ENCODE measurements around the gene INPP5D.

Gene INPP5D

GRCh38 chr2:233081232-233081730 is 21.1 kb downstream of the INPP5D start:
- Histone ChIP-seq H3K4me2 (peak overlapping the region; percentile 85 to 98 (median 92)), H3K27ac (peak overlapping the region; percentile 88 to 98 (median 95)), H3K27me3 (no peaks in the 10 kb centered on the region), H3K9me3 (replicated peaks in 1 of 11) (0 out of 22 replicates have a peak, but pooled peaks cover 0 to 3% (median 0%) of the 10 kb centered on the region in 11 experiments), H3K4me3 (peak overlapping the region in 7 of 10 experiments; percentile 2 to 63 (median 12); a peak in 7 of 20 replicates), H3K9ac (peak overlapping the region; percentile 79 to 88 (median 84)), H4K20me1 (peaks cover 0 to 9% (median 0%) of the 10 kb centered on the region in 11 experiments; a peak in 5 of 22 replicates), H3K4me1 (peaks cover 97 to 100% (median 100%) of the 10 kb centered on the region in 10 experiments), H3K36me3 (peaks cover 19 to 87% (median 45%) of the 10 kb centered on the region in 11 experiments)
- no peak; a peak in 1 of 22 replicates for TF ChIP-seq Cebpa-rat (IDR thresholded peaks at IDR 0.05)

GRCh38 chr2:233081731-233082221 is 21.6 kb downstream of the INPP5D start:
- peak overlapping the region; percentile 79 to 88 (median 84); a peak in 21 of 22 replicates for H3K9ac ChIP-seq
- TF ChIP-seq Cebpa-rat (IDR thresholded peaks at IDR 0.05), result no peak
- H3K4me2 ChIP-seq, result peak overlapping the region; percentile 85 to 98 (median 92)
- 0 out of 22 replicates have a peak, but pooled peaks cover 0 to 3% (median 0%) of the 10 kb centered on the region in 11 experiments for H3K9me3 ChIP-seq (replicated peaks in 1 of 11)
- no peaks in the 10 kb centered on the region for H3K27me3 ChIP-seq
- H3K4me1 ChIP-seq, result peaks cover 92 to 100% (median 100%) of the 10 kb centered on the region in 10 experiments
- H3K36me3 ChIP-seq, result peaks cover 21 to 87% (median 50%) of the 10 kb centered on the region in 11 experiments
- peaks cover 0 to 9% (median 0%) of the 10 kb centered on the region in 11 experiments; a peak in 5 of 22 replicates for H4K20me1 ChIP-seq
- H3K27ac ChIP-seq, result peak overlapping the region; percentile 88 to 98 (median 95); a peak in 21 of 22 replicates
- H3K4me3 ChIP-seq, result peak overlapping the region in 8 of 10 experiments; percentile 2 to 63 (median 10); a peak in 8 of 20 replicates

- 0 out of 22 replicates have a peak, but pooled peaks cover 0 to 3% (median 0%) of the 10 kb centered on the region in 11 experiments for H3K9me3 ChIP-seq (replicated peaks in 1 of 11)
- H4K20me1 ChIP-seq, result peaks cover 0 to 9% (median 0%) of the 10 kb centered on the region in 11 experiments; a peak in 5 of 22 replicates
- no peak for TF ChIP-seq Cebpa-rat (IDR thresholded peaks at IDR 0.05)
- H3K36me3 ChIP-seq, result peaks cover 24 to 91% (median 55%) of the 10 kb centered on the region in 11 experiments
- peak overlapping the region in 7 of 10 experiments; percentile 9 to 63 (median 14); a peak in 6 of 20 replicates for H3K4me3 ChIP-seq
- H3K27me3 ChIP-seq, result no peaks in the 10 kb centered on the region
- peak overlapping the region; percentile 79 to 88 (median 84) for H3K9ac ChIP-seq
- peak overlapping the region; percentile 88 to 98 (median 95) for H3K27ac ChIP-seq
- H3K4me1 ChIP-seq, result peaks cover 86 to 100% (median 100%) of the 10 kb centered on the region in 10 experiments
- peak overlapping the region; percentile 85 to 98 (median 92) for H3K4me2 ChIP-seq
Observed at GRCh38 chr2:233082222-233082930, 22.2 kb downstream of the INPP5D start.

GRCh38 chr2:233082931-233083755 is 23.0 kb downstream of the INPP5D start:
- H3K4me1 ChIP-seq, result peaks cover 78 to 100% (median 100%) of the 10 kb centered on the region in 10 experiments
- peak overlapping the region; percentile 88 to 98 (median 95) for H3K27ac ChIP-seq

GRCh38 chr2:233083782-233084181 is 23.6 kb downstream of the INPP5D start:
- no peaks in the 10 kb centered on the region for H3K27me3 ChIP-seq
- no peaks in the 10 kb centered on the region for H3K9me3 ChIP-seq (replicated peaks in 1 of 11)
- TF ChIP-seq Cebpa-rat (IDR thresholded peaks at IDR 0.05), result no peak
- H3K27ac ChIP-seq, result peak overlapping the region; percentile 88 to 98 (median 95)
- peak overlapping the region; percentile 79 to 88 (median 84) for H3K9ac ChIP-seq
- peak overlapping the region in 9 of 10 experiments; percentile 19 to 63 (median 44); a peak in 17 of 20 replicates for H3K4me3 ChIP-seq
- H4K20me1 ChIP-seq, result peaks cover 0 to 9% (median 0%) of the 10 kb centered on the region in 11 experiments; a peak in 4 of 22 replicates
- peaks cover 31 to 94% (median 61%) of the 10 kb centered on the region in 11 experiments for H3K36me3 ChIP-seq
- H3K4me2 ChIP-seq, result peak overlapping the region; percentile 85 to 98 (median 92)
- H3K4me1 ChIP-seq, result peaks cover 72 to 100% (median 100%) of the 10 kb centered on the region in 10 experiments

More at GRCh38 chr2:233082931-233083755, 23.0 kb downstream of the INPP5D start:
- Histone ChIP-seq H3K27me3 (no peaks in the 10 kb centered on the region), H3K4me3 (peak overlapping the region in 9 of 10 experiments; percentile 7 to 63 (median 44); a peak in 12 of 20 replicates), H3K4me2 (peak overlapping the region; percentile 85 to 98 (median 92)), H3K36me3 (peaks cover 29 to 94% (median 59%) of the 10 kb centered on the region in 11 experiments), H3K9ac (peak overlapping the region; percentile 79 to 88 (median 84)), H4K20me1 (peaks cover 0 to 9% (median 0%) of the 10 kb centered on the region in 11 experiments; a peak in 5 of 22 replicates), H3K9me3 (replicated peaks in 1 of 11) (0 out of 22 replicates have a peak, but pooled peaks cover 0 to 3% (median 0%) of the 10 kb centered on the region in 11 experiments)
- TF ChIP-seq Cebpa-rat (IDR thresholded peaks at IDR 0.05), result no peak

- peak overlapping the region; percentile 79 to 88 (median 84) for H3K9ac ChIP-seq
- peaks cover 38 to 94% (median 63%) of the 10 kb centered on the region in 11 experiments for H3K36me3 ChIP-seq
- peak overlapping the region; percentile 85 to 98 (median 92) for H3K4me2 ChIP-seq
- peak overlapping the region in 9 of 10 experiments; percentile 19 to 63 (median 44); a peak in 16 of 20 replicates for H3K4me3 ChIP-seq
- no peaks in the 10 kb centered on the region for H3K9me3 ChIP-seq (replicated peaks in 1 of 11)
- H3K4me1 ChIP-seq, result peaks cover 65 to 100% (median 97%) of the 10 kb centered on the region in 10 experiments
- TF ChIP-seq Cebpa-rat (IDR thresholded peaks at IDR 0.05), result peak; percentile 89 to 99 (median 97); a peak in 21 of 22 replicates
- peak overlapping the region; percentile 88 to 98 (median 95) for H3K27ac ChIP-seq
- H4K20me1 ChIP-seq, result peaks cover 0 to 9% (median 0%) of the 10 kb centered on the region in 11 experiments; a peak in 4 of 22 replicates
- H3K27me3 ChIP-seq, result no peaks in the 10 kb centered on the region
Observed at GRCh38 chr2:233084488-233084887, 24.3 kb downstream of the INPP5D start.

GRCh38 chr2:233085037-233085838 is 25.1 kb downstream of the INPP5D start:
- Histone ChIP-seq H3K36me3 (peaks cover 43 to 94% (median 63%) of the 10 kb centered on the region in 11 experiments), H3K27me3 (no peaks in the 10 kb centered on the region), H4K20me1 (peaks cover 0 to 9% (median 0%) of the 10 kb centered on the region in 11 experiments; a peak in 4 of 22 replicates), H3K27ac (peak overlapping the region; percentile 88 to 98 (median 95)), H3K9me3 (replicated peaks in 1 of 11) (no peaks in the 10 kb centered on the region), H3K4me3 (peak overlapping the region in 6 of 10 experiments; percentile 36 to 63 (median 46); a peak in 4 of 20 replicates), H3K4me1 (peaks cover 57 to 100% (median 94%) of the 10 kb centered on the region in 10 experiments), H3K4me2 (peak overlapping the region; percentile 85 to 98 (median 92)), H3K9ac (peak overlapping the region; percentile 79 to 88 (median 84))
- TF ChIP-seq Cebpa-rat (IDR thresholded peaks at IDR 0.05), result no peak

Data from BLaER1 treated with 17β-estradiol and CSF1 and Interleukin-3, amounts not matched to agents 10 nM and 100 nM (cell line).